Stromal cell of bone marrow (primary cell): ENCODE results near the gene TAS1R3.

Experiments used
- DNase-seq: peaks from one replicate; pipeline ENCODE4 v3.0.0-alpha.2; 2012; ENCODE audit warnings: low read depth

Gene TAS1R3

GRCh38 chr1:1324084-1324523 is 7.0 kb upstream of the TAS1R3 start:
- DNase-seq: no peak

GRCh38 chr1:1324524-1325287 is 6.4 kb upstream of the TAS1R3 start, which contains the start of the genes CPTP and INTS11:
Gene CPTP, plus strand, starts transcription at chr1:1324802. Its CDS starts 2,109 bp downstream, at chr1:1326911.
Gene INTS11, minus strand, starts transcription at chr1:1324660. Its CDS starts 52 bp downstream, at chr1:1324608.
- peak; percentile 78 for DNase-seq

GRCh38 chr1:1325288-1326074 is 5.6 kb upstream of the TAS1R3 start:
- DNase-seq: no peak

- DNase-seq: no peak
Observed at GRCh38 chr1:1326075-1326605, 4.9 kb upstream of the TAS1R3 start.

GRCh38 chr1:1327291-1327690 is 3.8 kb upstream of the TAS1R3 start:
- DNase-seq: no peak

GRCh38 chr1:1328254-1328653 is 2.8 kb upstream of the TAS1R3 start:
- no peak for DNase-seq

GRCh38 chr1:1329304-1330210 is 1.5 kb upstream of the TAS1R3 start:
- DNase-seq: no peak

GRCh38 chr1:1330366-1331067 is 563 bp upstream of the TAS1R3 start:
- DNase-seq: no peak

- DNase-seq: no peak
Observed at GRCh38 chr1:1332031-1332755, 1.1 kb downstream of the TAS1R3 start.

GRCh38 chr1:1332774-1333480 is 1.8 kb downstream of the TAS1R3 start:
- no peak for DNase-seq

GRCh38 chr1:1333551-1334241 is 2.6 kb downstream of the TAS1R3 start:
- DNase-seq: no peak

- DNase-seq: no peak
Observed at GRCh38 chr1:1334835-1335234, 3.8 kb downstream of the TAS1R3 start.

GRCh38 chr1:1335283-1335682 is 4.2 kb downstream of the TAS1R3 start:
- no peak for DNase-seq

- no peak for DNase-seq
Observed at GRCh38 chr1:1335792-1336248, 4.7 kb downstream of the TAS1R3 start.

- DNase-seq: no peak
Observed at GRCh38 chr1:1336446-1336845, 5.4 kb downstream of the TAS1R3 start.

GRCh38 chr1:1336931-1337792 is 6.1 kb downstream of the TAS1R3 start:
- no peak for DNase-seq

GRCh38 chr1:1337793-1338147 is 6.7 kb downstream of the TAS1R3 start:
- no peak for DNase-seq

- DNase-seq: no peak
Observed at GRCh38 chr1:1338278-1338677, 7.2 kb downstream of the TAS1R3 start.
